Esophagus muscularis mucosa (tissue), 4 donors: Measurements from ENCODE around the gene C1orf216.
A peak's percentile ranks its signal among the peaks of the same experiment; 100 is the strongest.

Source experiments
- CTCF ChIP-seq, 3 experiments: fragments of 200-600 bp in 2 of 3; fragments of 450-650 bp in 1 of 3; sonication (generic) in 2 of 3; IDR thresholded peaks; one replicate each; pipeline ENCODE4 v1.5.1; 2017 to 2019; ENCODE audit warnings: antibody characterized with exemption in 3 of 3, mild to moderate bottlenecking in 2 of 3, moderate library complexity in 1 of 3
- EP300 ChIP-seq: sonication (generic); formaldehyde crosslinking; IDR thresholded peaks from one replicate; pipeline ENCODE4 v1.6.1; 2017; ENCODE audit warnings: antibody characterized with exemption
- POLR2A ChIP-seq: fragments of 450-650 bp; IDR thresholded peaks from one replicate; pipeline ENCODE4 v1.6.1; 2017; ENCODE audit warnings: antibody characterized with exemption, moderate library complexity, mild to moderate bottlenecking, low read depth
- POLR2AphosphoS5 ChIP-seq, 2 donors: sonication (generic); formaldehyde crosslinking; IDR thresholded peaks; one replicate each; pipeline ENCODE4 v1.6.1; 2017; ENCODE audit warnings: antibody characterized with exemption in 2 of 2

DNA sequence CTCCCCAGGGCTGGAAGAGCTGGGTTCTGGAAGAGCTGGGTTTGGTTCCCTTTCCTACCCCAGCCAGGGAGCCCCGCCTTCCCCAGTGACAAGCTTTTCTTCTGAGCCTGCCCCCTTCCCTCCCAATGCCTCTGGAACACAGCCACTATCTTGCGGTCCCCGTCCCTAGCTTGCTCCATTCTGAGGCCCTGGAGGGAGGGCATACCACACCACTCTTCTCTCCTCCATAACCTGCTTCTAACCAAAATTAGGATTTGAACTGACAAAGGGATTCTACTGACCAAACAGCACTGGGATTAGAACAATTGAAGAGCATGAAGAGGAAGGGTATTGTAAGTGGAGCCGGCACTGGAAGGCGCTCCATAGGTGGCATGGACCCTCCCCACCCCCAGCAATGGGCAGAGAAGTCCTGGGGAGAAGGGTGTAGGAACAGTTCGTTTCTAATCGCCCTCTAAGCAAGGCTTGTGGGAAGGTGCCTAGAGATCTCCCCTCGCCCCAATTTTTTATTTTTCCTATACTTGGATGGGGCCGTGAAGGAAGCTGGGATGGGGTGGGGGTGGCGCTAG lies 690 bp downstream of the C1orf216 start:
- TF ChIP-seq POLR2A (no peak), CTCF (IDR thresholded peaks at IDR 0.05) (no peak), EP300 (no peak), POLR2AphosphoS5 (IDR thresholded peaks at IDR 0.05) (peak; percentile 43 to 64)
